Measurements from ENCODE around the gene ARAF. TPM values are rescaled to one million over a fixed set of nuclear protein-coding genes. Genes with fewer than 3 reads are reported as not detected.

Gene ARAF
- polyA plus RNA-seq, 1 donor = 55.4 TPM

- H3K4me1 ChIP-seq (ENCODE audit: control insufficient read depth, insufficient read depth, low read length) = no peaks in the 10 kb centered on the region
- H3K27me3 ChIP-seq (ENCODE audit: control insufficient read depth, insufficient read depth, low read length) = no peaks in the 10 kb centered on the region
- no CpG with 5 or more reads among the region's 9 CpGs for WGBS (ENCODE audit: insufficient coverage, low lambda C conversion rate)
- no peak for DNase-seq
- no peaks in the 10 kb centered on the region for H3K36me3 ChIP-seq (ENCODE audit: control insufficient read depth, insufficient read depth, low read length)
- H3K4me3 ChIP-seq (ENCODE audit: low read length) = no peak overlapping the region
- no peak overlapping the region for H3K27ac ChIP-seq (ENCODE audit: low read length)
- no peaks in the 10 kb centered on the region for H3K9me3 ChIP-seq (ENCODE audit: control insufficient read depth, low read depth, low read length)
Observed at GRCh38 chrX:47605024-47605423, 44.0 kb downstream of the ARAF start.

GRCh38 chrX:47607091-47607490 lies 46.1 kb downstream of the ARAF start:
- H3K4me1 ChIP-seq (ENCODE audit: control insufficient read depth, insufficient read depth, low read length) = no peaks in the 10 kb centered on the region
- DNase-seq = no peak

GRCh38 chrX:47608130-47608810 lies 47.3 kb downstream of the ARAF start:
- Histone ChIP-seq H3K36me3 (ENCODE audit: control insufficient read depth, insufficient read depth, low read length) (no peaks in the 10 kb centered on the region), H3K4me3 (ENCODE audit: low read length) (no peak overlapping the region), H3K27me3 (ENCODE audit: control insufficient read depth, insufficient read depth, low read length) (no peaks in the 10 kb centered on the region), H3K9me3 (ENCODE audit: control insufficient read depth, low read depth, low read length) (no peaks in the 10 kb centered on the region), H3K27ac (ENCODE audit: low read length) (no peak overlapping the region), H3K4me1 (ENCODE audit: control insufficient read depth, insufficient read depth, low read length) (no peaks in the 10 kb centered on the region)
- DNase-seq = no peak
- no CpG with 5 or more reads among the region's 9 CpGs for WGBS (ENCODE audit: insufficient coverage, low lambda C conversion rate)

More at GRCh38 chrX:47607091-47607490, 46.1 kb downstream of the ARAF start:
- H3K9me3 ChIP-seq (ENCODE audit: control insufficient read depth, low read depth, low read length) = no peaks in the 10 kb centered on the region
- no peaks in the 10 kb centered on the region for H3K27me3 ChIP-seq (ENCODE audit: control insufficient read depth, insufficient read depth, low read length)
- no peak overlapping the region for H3K27ac ChIP-seq (ENCODE audit: low read length)
- no peaks in the 10 kb centered on the region for H3K36me3 ChIP-seq (ENCODE audit: control insufficient read depth, insufficient read depth, low read length)
- no peak overlapping the region for H3K4me3 ChIP-seq (ENCODE audit: low read length)

- no CpG with 5 or more reads among the region's 4 CpGs for WGBS (ENCODE audit: insufficient coverage, low lambda C conversion rate)
- no peaks in the 10 kb centered on the region for H3K9me3 ChIP-seq (ENCODE audit: control insufficient read depth, low read depth, low read length)
- no peak for DNase-seq
- H3K36me3 ChIP-seq (ENCODE audit: control insufficient read depth, insufficient read depth, low read length) = no peaks in the 10 kb centered on the region
- H3K27ac ChIP-seq (ENCODE audit: low read length) = no peak overlapping the region
- no peaks in the 10 kb centered on the region for H3K4me1 ChIP-seq (ENCODE audit: control insufficient read depth, insufficient read depth, low read length)
- no peak overlapping the region for H3K4me3 ChIP-seq (ENCODE audit: low read length)
- no peaks in the 10 kb centered on the region for H3K27me3 ChIP-seq (ENCODE audit: control insufficient read depth, insufficient read depth, low read length)
Observed at GRCh38 chrX:47610511-47610910, 49.5 kb downstream of the ARAF start.

DNA sequence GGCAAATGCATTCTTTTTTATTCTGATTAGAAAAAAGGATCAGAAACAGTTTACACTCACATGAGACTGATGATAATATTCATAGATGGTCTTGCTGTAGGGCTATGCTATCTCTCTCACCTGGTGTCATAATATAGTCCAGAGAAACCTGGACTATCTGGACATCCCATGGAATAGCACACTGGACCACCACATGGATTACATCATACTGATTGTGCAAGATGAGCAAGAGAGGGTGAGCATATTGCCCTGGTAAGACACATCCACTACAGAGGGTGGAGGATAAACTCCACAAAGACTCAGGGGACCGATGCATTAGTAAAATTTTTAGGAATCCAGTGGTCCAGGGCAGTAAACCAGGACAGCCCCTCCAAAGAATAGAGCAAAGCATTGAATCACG lies 50.5 kb downstream of the ARAF start:
- WGBS (ENCODE audit: insufficient coverage, low lambda C conversion rate) = no CpG with 5 or more reads among the region's 2 CpGs
- H3K9me3 ChIP-seq (ENCODE audit: control insufficient read depth, low read depth, low read length) = no peaks in the 10 kb centered on the region

GRCh38 chrX:47611926-47612325 lies 50.9 kb downstream of the ARAF start:
- no peaks in the 10 kb centered on the region for H3K27me3 ChIP-seq (ENCODE audit: control insufficient read depth, insufficient read depth, low read length)
- no peaks in the 10 kb centered on the region for H3K4me1 ChIP-seq (ENCODE audit: control insufficient read depth, insufficient read depth, low read length)
- no peak overlapping the region for H3K27ac ChIP-seq (ENCODE audit: low read length)
- no peak overlapping the region for H3K4me3 ChIP-seq (ENCODE audit: low read length)
- H3K36me3 ChIP-seq (ENCODE audit: control insufficient read depth, insufficient read depth, low read length) = no peaks in the 10 kb centered on the region
- H3K9me3 ChIP-seq (ENCODE audit: control insufficient read depth, low read depth, low read length) = no peaks in the 10 kb centered on the region
- no CpG with 5 or more reads among the region's 2 CpGs for WGBS (ENCODE audit: insufficient coverage, low lambda C conversion rate)
- no peak for DNase-seq

More for the DNA sequence above, 50.5 kb downstream of the ARAF start:
- DNase-seq = no peak
- no peaks in the 10 kb centered on the region for H3K4me1 ChIP-seq (ENCODE audit: control insufficient read depth, insufficient read depth, low read length)
- no peaks in the 10 kb centered on the region for H3K27me3 ChIP-seq (ENCODE audit: control insufficient read depth, insufficient read depth, low read length)
- no peak overlapping the region for H3K27ac ChIP-seq (ENCODE audit: low read length)
- H3K4me3 ChIP-seq (ENCODE audit: low read length) = no peak overlapping the region
- no peaks in the 10 kb centered on the region for H3K36me3 ChIP-seq (ENCODE audit: control insufficient read depth, insufficient read depth, low read length)

DNA sequence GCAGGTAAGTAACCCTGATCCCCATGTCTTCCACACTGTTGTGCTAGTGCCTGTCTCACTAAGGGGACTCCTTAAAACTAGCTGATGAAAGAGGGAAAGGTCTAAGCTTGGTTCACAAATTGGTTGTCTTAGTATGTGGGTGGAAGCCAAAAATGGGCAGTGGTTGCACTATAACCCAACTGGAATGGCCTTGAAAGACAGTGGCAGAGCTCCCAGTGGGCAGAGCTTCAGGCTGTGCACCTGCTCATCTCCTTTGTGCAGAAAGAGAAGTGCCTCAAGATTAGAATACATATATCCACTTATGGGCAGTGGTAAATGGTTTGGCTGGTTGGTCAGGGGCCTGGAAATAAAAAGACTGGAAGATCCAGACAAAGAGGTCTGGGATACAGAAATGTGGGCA lies 51.4 kb downstream of the ARAF start:
- no peaks in the 10 kb centered on the region for H3K9me3 ChIP-seq (ENCODE audit: control insufficient read depth, low read depth, low read length)
- no peaks in the 10 kb centered on the region for H3K27me3 ChIP-seq (ENCODE audit: control insufficient read depth, insufficient read depth, low read length)
- no peak overlapping the region for H3K4me3 ChIP-seq (ENCODE audit: low read length)
- no peak for DNase-seq
- H3K4me1 ChIP-seq (ENCODE audit: control insufficient read depth, insufficient read depth, low read length) = no peaks in the 10 kb centered on the region
- no peak overlapping the region for H3K27ac ChIP-seq (ENCODE audit: low read length)
- H3K36me3 ChIP-seq (ENCODE audit: control insufficient read depth, insufficient read depth, low read length) = no peaks in the 10 kb centered on the region

GRCh38 chrX:47613082-47613481 lies 52.1 kb downstream of the ARAF start:
- no CpG with 5 or more reads among the region's 8 CpGs for WGBS (ENCODE audit: insufficient coverage, low lambda C conversion rate)
- Histone ChIP-seq H3K27me3 (ENCODE audit: control insufficient read depth, insufficient read depth, low read length) (no peaks in the 10 kb centered on the region), H3K27ac (ENCODE audit: low read length) (no peak overlapping the region), H3K4me3 (ENCODE audit: low read length) (no peak overlapping the region), H3K4me1 (ENCODE audit: control insufficient read depth, insufficient read depth, low read length) (no peaks in the 10 kb centered on the region), H3K9me3 (ENCODE audit: control insufficient read depth, low read depth, low read length) (no peaks in the 10 kb centered on the region), H3K36me3 (ENCODE audit: control insufficient read depth, insufficient read depth, low read length) (no peaks in the 10 kb centered on the region)
- DNase-seq = no peak

DNA sequence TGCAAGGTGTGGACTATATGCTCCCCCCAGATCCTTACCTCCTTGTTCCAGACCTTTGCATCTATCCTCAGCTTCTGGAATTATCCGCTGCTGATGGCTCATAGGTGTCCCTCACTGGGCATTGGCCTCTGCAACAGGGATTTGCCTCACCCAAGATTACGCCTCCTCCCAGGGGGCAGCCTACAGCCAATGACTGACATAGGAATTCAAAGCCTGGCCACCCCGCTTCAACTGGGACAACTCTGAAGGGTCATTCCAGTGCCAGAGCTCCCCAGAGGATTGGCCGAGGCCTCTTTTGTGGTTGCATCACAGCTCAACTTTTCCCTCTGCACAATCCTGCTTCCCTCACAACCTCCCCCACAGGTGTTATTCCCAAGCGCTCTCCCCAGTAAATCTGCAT lies 53.6 kb downstream of the ARAF start:
- Histone ChIP-seq H3K36me3 (ENCODE audit: control insufficient read depth, insufficient read depth, low read length) (no peaks in the 10 kb centered on the region), H3K4me3 (ENCODE audit: low read length) (no peak overlapping the region), H3K27me3 (ENCODE audit: control insufficient read depth, insufficient read depth, low read length) (peaks cover 7% of the 10 kb centered on the region), H3K9me3 (ENCODE audit: control insufficient read depth, low read depth, low read length) (no peaks in the 10 kb centered on the region), H3K4me1 (ENCODE audit: control insufficient read depth, insufficient read depth, low read length) (no peaks in the 10 kb centered on the region), H3K27ac (ENCODE audit: low read length) (no peak overlapping the region)
- no CpG with 5 or more reads among the region's 5 CpGs for WGBS (ENCODE audit: insufficient coverage, low lambda C conversion rate)
- DNase-seq = no peak

- H3K4me1 ChIP-seq (ENCODE audit: control insufficient read depth, insufficient read depth, low read length) = peaks cover 5% of the 10 kb centered on the region
- no peak overlapping the region for H3K4me3 ChIP-seq (ENCODE audit: low read length)
- peaks cover 18% of the 10 kb centered on the region for H3K27me3 ChIP-seq (ENCODE audit: control insufficient read depth, insufficient read depth, low read length)
- no CpG with 5 or more reads among the region's 32 CpGs for WGBS (ENCODE audit: insufficient coverage, low lambda C conversion rate)
- H3K36me3 ChIP-seq (ENCODE audit: control insufficient read depth, insufficient read depth, low read length) = no peaks in the 10 kb centered on the region
- H3K27ac ChIP-seq (ENCODE audit: low read length) = no peak overlapping the region
- no peaks in the 10 kb centered on the region for H3K9me3 ChIP-seq (ENCODE audit: control insufficient read depth, low read depth, low read length)
- no peak for DNase-seq
Observed at GRCh38 chrX:47618923-47619485, 58.0 kb downstream of the ARAF start.

Measured in large intestine (tissue), 3 donors.